ENCODE data around the gene OGDHL. TPM values are rescaled to one million over a fixed set of nuclear protein-coding genes. Genes with fewer than 3 reads are reported as not detected.

The OGDHL gene
- total and polyA plus RNA-seq, 9 of the 15 experiments (the other 6 are each of a cell fraction or from before 2014, with no cell fraction given) = 0.01 to 1.8 (median 0.91) TPM

DNA sequence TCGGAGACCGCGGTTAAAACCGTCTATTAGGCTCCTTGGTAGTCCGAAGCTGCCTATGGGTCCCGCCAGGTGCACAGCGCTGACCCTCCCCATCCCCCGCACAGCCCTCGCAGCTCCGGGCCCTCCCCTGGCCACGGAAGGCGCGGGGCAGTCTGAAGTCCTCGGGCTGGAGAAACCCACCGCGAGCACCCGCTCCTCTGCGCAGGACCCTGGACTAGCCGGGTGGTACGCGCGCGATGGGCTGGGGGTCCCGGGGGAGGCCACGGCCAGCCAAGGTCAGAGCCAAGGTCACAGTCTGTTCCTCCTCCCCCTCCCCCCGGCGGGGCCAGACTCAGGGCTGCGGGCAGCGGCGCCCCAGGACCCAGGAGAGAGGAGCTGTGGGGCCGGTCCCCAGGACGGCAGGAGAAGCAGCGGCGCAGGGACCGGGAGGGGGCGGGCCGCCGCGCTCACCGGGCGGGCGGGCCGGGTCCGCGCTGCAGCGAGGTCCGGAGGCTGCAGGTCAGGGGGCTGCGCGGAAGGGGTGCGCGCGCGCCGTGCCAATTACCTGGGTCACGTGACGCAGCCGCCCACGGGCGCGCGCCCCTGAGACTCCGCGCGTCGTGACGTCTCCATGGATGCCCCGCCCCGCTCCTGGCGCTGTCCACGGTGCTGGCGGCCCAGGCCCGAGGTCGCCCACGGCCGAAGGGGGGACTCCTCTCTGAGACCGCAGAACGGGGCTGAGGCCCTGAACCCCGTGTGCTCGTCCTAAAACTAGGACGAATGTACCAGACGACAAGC lies at the start of gene OGDHL (continued):
- TF ChIP-seq RCOR1 (IDR thresholded peaks at IDR 0.05; ENCODE audit: borderline replicate concordance in 1 of 2, low read depth in 2 of 2, low read length in 2 of 2) (peak in 1 of 2 experiments; percentile 91; a peak in 2 of 4 replicates), ZNF551 (CRISPR knock-in tag; IDR thresholded peaks at IDR 0.05) (no peak), ESRRA (IDR thresholded peaks at IDR 0.05; ENCODE audit: borderline replicate concordance, low read depth) (peak; percentile 90), SRSF9 (IDR thresholded peaks at IDR 0.05; ENCODE audit: borderline replicate concordance, low read depth, low read length) (no peak), MXI1 (IDR thresholded peaks at IDR 0.05; ENCODE audit: low read depth, low read length) (0 out of 2 replicates have a peak, but pooled peaks have one; percentile 41), ZNF263 (CRISPR knock-in tag; IDR thresholded peaks at IDR 0.05; ENCODE audit: borderline replicate concordance) (peak; percentile 81; the same call in 1 of the 2 replicates), WHSC1 (IDR thresholded peaks at IDR 0.05; ENCODE audit: low read length) (no peak), YBX1 (IDR thresholded peaks at IDR 0.05) (no peak), CHD1 (IDR thresholded peaks at IDR 0.05; ENCODE audit: low read length) (no peak), IRF2 (CRISPR knock-in tag; IDR thresholded peaks at IDR 0.05) (peak; percentile 89; the same call in 1 of the 2 replicates), ZNF766 (CRISPR knock-in tag; conservative IDR thresholded peaks at IDR 0.05) (peak; percentile 87), MEF2A (IDR thresholded peaks at IDR 0.05; ENCODE audit: control insufficient read depth, low read depth, low read length) (no peak), ZNF184 (CRISPR knock-in tag; IDR thresholded peaks at IDR 0.05) (no peak), EGR1 (conservative IDR thresholded peaks at IDR 0.05) (peak; percentile 92)
- TF ChIP-seq, protein P1, sequence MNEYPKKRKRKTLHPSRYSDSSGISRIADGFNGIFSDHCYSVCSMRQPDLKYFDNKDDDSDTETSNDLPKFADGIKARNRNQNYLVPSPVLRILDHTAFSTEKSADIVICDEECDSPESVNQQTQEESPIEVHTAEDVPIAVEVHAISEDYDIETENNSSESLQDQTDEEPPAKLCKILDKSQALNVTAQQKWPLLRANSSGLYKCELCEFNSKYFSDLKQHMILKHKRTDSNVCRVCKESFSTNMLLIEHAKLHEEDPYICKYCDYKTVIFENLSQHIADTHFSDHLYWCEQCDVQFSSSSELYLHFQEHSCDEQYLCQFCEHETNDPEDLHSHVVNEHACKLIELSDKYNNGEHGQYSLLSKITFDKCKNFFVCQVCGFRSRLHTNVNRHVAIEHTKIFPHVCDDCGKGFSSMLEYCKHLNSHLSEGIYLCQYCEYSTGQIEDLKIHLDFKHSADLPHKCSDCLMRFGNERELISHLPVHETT (CRISPR knock-in tag; conservative IDR thresholded peaks at IDR 0.05 in 1 of 2, IDR thresholded peaks at IDR 0.05 in 1 of 2) = peak; percentile 54 to 91; a peak in 2 of 4 replicates
- TF ChIP-seq, protein P2, sequence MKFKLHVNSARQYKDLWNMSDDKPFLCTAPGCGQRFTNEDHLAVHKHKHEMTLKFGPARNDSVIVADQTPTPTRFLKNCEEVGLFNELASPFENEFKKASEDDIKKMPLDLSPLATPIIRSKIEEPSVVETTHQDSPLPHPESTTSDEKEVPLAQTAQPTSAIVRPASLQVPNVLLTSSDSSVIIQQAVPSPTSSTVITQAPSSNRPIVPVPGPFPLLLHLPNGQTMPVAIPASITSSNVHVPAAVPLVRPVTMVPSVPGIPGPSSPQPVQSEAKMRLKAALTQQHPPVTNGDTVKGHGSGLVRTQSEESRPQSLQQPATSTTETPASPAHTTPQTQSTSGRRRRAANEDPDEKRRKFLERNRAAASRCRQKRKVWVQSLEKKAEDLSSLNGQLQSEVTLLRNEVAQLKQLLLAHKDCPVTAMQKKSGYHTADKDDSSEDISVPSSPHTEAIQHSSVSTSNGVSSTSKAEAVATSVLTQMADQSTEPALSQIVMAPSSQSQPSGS (CRISPR knock-in tag; IDR thresholded peaks at IDR 0.05) = peak; percentile 85
- TF ChIP-seq, protein P3, sequence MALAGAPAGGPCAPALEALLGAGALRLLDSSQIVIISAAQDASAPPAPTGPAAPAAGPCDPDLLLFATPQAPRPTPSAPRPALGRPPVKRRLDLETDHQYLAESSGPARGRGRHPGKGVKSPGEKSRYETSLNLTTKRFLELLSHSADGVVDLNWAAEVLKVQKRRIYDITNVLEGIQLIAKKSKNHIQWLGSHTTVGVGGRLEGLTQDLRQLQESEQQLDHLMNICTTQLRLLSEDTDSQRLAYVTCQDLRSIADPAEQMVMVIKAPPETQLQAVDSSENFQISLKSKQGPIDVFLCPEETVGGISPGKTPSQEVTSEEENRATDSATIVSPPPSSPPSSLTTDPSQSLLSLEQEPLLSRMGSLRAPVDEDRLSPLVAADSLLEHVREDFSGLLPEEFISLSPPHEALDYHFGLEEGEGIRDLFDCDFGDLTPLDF (CRISPR knock-in tag; IDR thresholded peaks at IDR 0.05) = peak; percentile 96
- TF ChIP-seq, protein P4, sequence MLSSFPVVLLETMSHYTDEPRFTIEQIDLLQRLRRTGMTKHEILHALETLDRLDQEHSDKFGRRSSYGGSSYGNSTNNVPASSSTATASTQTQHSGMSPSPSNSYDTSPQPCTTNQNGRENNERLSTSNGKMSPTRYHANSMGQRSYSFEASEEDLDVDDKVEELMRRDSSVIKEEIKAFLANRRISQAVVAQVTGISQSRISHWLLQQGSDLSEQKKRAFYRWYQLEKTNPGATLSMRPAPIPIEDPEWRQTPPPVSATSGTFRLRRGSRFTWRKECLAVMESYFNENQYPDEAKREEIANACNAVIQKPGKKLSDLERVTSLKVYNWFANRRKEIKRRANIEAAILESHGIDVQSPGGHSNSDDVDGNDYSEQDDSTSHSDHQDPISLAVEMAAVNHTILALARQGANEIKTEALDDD (IDR thresholded peaks at IDR 0.05) = no peak

All from K562 (cell line).